Activated CD4-positive, alpha-beta T cell treated with anti-CD3 and anti-CD28 coated beads for 1 hour (primary cell): Measurements from ENCODE around the gene ABCB8.

Experiments used
- DNase-seq: peaks from one replicate; pipeline ENCODE4 v3.0.0-alpha.2; 2020

ABCB8 gene

DNA sequence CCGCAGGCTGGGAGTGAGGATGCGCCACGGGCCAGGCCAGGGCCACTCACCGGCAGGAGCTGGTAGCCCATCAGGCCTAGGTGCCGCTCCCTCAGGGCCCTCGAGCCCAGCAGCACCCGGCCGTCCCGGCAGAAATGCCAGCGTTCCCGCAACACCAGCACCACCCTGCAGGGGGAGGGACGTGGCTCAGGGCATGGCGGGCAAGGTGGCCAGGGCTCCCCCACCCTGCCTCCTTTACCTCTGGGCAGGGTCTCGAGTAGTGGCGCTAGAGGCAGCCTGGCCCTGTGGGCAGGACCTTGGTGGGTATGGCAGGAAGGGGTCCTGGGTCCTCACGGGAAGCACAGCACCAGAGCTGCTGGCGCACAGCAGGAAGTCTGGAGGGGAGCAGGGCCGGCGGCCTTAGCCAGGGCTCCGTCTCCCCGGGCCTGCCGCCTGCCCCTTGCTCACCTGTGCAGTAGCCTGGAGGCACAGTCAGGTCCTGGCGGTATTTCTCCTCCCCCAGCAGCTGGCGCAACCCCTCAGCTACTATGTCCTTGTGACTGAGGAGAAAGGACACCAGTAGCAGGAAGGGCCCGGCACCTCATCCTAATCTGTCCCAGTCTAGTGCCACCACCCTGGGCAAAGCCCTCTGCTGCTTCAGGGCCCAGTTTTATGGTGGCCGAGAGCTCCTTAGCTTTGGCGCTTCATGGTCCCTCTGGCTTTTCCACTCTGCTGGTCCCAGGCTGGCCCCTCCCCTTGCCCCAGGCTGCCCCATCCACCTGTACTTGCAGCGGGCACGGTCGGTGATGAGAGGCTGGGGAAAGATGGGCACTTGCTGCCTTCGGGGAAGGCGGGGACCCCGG is 48.8 kb downstream of the ABCB8 start:
- no peak for DNase-seq

DNA sequence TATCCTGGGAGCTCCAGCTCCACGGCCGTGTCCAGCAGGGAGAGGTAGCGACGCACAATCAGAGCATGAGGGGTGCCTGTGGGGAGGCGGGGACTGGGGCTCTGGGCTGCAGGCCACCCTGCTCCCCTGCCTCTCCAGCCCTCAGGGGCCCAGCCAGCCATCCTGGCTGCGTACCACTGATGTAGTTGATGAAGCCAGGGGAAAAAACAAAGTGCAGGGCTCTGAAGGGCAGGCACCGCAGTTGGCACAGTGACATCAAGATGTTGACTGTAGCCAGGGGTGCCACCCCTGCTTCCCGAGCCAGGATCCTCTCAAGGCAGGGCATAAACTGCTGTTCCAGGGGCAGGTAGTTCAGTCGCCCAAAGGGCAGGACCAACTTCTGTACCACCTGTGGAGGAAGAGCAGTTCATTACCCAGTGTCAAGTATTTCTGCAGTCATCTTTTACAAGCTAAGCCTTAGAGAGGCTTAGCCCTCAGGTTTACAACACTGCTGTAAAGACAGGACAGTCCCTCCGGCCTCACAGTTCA is 49.5 kb downstream of the ABCB8 start:
- DNase-seq: no peak

DNA sequence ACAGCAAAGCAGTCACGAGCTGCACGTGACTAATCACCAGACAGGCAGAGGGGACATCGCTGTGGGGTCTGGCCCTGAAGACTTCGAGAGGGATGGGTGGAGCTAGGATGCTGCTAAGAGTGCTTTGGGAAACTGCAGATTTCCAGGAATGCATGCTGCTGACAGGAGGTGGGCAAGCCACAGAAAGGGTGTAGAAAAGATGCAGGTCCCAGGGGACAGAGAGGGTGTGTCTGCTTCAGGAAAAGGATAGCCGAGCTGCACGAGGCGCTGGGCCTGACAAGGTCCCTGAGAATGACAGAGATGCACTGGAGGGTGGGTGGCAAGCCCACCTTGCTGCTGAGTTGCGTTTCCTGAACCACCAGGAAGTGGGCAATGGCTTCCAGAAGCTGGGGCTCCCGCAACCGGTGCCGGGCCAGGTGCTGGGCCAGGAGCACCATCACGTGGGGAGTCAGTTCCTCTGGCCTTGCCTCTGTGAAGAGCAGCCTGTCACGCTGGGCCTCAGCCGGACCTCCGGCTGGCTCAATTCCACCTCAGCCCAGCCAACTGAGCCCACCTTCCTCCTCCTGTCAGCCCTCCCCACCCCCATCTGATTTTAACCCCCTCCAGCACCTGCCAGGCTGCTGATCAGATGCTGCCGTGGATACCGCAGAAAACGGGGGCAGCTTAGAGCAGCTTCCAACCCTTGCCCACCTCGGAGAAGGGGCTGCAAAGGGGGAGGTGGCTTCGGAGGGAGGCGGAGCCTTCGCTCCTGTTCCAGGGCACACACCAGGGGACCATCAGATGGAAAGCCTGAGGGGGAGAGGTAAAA is 50.2 kb downstream of the ABCB8 start:
- no peak for DNase-seq

DNA sequence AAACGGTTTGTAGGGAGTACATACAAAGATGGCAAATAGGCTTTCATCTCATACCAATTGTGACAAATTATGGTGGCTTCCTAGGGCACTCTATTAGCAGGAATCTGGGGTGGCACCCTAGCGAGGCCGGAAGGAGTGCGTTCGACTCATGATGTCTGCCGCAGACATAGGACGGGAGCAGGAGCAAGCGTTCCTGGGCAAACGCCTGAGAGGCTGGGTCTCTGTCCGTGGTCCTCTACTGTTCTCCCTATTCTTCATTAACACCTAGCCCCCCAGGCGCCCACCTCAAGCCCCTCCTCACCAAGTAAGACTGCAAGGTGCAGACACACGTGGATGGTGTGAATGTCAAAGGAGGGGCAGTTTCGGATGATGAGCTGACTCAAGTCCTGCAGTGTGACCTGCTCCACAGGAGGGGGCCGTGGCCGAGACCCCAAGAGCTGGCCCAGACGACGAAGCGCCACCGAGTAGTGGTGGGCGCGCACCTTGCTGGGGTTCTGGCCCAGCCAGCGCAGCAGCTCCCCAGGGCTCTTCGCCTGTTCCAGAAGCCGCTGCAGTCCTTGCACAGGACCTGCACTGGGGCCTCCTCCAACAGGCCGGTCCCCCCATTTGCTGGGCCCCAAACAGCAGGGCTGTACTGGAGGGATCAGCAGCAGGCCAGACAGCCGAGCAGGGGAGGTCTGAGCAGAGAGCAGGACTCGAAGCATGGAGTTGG is 51.1 kb downstream of the ABCB8 start:
- DNase-seq: no peak

DNA sequence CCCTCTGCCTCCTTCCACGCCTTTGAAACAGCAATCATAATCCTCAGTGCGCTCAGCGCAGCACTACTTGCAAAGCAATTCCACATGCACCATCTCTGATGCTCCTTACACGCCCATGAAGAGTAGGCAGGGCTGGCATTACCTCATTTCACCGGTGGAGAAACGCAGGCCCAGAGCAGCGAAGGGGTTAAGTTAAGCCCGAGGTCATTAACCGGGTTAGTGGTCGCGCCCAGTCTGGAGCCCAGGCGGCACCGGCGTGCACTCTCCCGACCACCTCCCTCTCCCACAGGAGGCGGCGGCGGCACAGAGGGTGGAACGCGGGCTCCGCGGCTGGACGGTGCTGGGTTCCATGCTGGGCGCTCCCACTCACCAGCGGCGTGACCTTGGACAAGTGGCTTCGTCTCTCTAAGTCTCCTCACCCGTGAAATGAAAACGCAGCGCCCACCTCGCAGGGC is 51.8 kb downstream of the ABCB8 start:
- DNase-seq: no peak

DNA sequence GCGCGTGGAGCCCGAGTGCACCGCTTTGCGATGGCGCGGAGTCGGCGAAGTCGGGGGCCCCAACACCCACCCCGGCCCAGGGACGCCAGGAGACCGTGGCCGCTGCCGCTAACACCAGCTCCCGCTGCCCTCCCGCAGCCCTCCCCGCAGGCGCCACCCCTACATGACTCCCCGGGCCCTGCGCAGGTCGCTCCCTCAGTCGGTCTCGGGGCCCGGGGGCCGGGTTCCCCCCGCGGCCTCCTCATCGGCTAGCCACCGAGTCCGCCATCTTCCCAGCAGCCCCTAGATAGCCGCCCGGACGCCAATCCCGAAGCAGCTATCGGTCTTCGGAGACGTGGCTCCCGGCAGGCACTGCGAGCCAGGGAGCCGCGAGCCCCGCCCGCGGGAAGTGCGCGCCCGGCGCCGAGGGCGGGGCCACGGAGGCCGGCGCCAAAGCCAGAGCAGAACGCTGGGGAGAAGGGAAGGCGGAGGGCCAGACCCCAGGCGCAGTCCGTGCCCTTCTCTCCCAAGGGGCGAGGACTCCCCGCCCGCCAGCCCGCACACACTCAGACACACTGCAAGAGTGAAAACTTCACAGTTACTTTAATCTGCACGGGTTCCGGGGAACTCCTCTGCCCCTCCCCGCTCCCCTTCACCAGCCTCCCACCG is 52.4 kb downstream of the ABCB8 start, which contains the start of gene FASTK:
TSS of gene FASTK (minus strand) at position 288 of the 648 bp plus-strand sequence. CDS start at position 245, 43 bp downstream.
- DNase-seq: peak; percentile 78

DNA sequence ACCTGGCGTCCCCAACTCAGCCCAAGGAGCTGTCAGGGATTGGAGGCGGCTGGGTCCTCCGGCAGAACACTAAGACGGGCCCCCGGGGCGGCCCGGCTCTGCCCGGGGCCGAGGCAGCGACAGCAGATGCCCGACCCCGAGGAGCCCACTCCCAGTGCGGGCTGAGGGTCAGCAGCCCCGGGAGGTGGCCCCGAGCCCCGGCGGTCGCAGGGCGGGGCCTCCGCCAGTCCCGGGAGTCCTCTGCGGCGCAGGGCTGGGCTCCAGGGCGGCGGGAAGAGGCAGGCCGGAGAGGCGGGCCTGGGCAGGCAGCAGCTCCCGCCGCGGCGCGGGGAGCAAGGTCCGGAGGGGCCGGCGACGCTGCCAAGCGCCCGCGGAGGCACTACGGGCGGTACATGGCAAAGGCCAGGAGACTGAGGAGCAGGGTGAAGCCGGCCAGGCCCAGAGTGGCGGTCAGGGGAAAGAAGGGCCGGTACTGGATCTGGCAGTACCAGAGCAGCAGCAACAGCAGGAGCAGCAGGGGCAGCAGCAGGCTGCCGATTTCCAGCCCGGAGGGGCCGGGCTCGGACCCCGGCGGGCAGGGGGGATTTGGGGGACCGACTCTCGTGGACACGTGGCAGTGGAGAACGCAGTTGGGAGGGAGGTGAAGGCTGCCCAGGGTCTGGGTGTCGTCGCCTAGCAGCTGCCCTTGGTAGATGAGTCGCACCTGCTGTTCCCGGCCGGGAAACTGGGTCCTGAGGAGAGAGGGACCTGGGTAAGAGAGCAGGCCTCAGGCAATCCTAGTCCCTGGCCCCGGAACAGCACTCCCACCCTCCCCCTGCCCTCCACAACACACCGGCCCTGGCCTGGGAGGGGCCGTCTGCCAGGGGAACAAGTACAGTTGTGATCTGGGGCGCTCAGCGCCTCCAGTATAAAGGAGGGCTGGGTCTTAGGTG is 53.2 kb downstream of the ABCB8 start:
- DNase-seq: no peak

DNA sequence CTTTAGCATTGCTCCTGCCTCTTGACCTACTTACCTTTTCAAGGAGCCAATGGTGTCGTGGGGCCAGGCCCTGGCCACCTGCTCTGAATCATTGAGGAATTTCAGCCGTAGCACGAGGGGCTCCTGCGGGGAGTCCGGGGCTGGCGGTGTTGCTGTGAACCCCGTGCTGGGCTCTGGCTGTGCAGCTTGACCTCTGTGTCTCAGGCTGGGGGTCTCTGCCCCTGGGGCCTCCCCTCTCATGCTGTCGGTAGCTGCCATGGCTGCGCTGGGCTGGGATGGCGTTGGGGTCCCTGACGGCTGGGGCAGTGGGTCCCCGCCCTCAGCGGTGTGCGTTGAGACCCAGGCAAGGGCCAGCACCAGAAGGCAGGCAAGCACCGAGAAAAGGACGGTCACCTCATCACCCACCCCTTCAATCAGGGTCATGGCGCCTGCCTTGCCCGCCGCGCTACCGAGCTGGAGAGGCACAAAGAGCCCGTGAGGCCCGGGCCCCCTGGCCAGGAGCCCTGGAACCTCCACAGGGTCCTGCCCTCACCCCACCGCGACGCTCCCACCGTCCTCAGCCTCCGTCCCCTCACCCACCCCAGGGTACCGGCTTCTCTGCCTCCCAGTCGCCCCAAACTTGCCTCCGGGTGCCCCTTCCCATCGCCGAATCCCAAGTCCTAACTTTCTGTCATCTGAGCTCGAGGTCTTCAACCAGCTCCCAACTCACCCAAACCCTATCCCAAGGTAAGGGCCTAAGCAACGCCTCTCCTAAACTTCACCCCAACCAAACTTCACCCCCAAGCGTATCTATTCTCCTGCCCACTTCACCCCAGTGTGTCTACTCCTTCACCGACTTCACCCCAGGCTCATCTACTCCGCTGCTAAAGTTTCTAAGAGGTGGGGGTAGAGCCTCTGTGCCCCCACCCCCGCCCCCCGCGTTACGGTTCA is 54.2 kb downstream of the ABCB8 start:
- no peak for DNase-seq

DNA sequence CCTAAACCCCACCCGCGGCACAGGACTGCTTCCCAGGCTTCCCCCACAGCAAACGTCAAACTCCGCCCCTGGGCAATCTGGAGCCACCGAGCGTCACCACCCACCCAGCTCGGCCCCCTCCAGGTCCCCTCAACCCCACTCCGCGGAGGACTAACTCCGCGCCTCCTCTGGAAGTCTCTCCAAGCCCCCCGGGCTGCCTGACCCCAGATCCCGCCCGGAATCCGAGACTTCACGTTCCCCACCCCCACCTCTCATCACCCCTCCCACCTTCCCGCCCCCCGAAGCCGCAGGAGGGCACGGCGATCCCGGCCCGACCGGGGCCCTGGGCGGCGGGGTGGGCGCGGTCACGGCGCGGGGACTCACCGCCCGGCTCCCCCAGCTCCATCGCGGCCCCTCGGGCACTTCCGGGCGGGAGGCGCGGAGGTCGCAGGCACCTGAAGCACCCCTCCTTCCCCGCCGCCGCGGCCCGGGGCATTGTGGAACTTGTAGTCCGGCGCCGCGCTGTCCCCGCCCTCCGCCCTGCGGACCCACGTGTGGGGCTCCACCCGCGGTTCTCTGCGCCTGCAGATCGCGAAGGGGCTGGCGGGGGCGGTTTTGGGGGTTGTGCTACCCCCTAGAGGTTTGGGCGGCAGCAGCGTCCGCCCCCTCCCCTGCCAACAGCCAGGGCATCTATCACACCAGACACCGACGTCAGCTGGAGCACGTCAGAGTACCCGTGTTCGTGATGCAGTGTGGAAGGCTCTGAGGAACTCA is 55.0 kb downstream of the ABCB8 start, which contains the start of gene TMUB1:
TSS of gene TMUB1 (minus strand) at position 423 of the 753 bp plus-strand sequence. CDS start 930 bp downstream, outside the sequence.
- DNase-seq: peak; percentile 74

DNA sequence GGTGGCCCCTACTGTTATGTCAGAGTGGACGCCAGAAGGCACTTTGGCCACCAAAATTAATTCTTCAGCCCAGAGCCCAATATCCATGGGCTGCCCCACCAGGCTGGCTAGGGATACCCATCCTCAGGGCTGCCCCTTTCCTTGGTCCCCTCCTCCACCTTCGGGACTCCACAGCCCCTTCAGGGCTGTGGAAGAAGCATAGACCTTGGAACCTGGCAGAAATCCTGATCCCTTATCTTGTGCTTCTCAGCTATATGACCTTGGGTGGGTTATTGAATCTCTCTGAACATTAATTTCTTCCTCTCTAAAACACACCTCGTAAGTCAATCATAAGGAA is 55.5 kb downstream of the ABCB8 start:
- DNase-seq: no peak

DNA sequence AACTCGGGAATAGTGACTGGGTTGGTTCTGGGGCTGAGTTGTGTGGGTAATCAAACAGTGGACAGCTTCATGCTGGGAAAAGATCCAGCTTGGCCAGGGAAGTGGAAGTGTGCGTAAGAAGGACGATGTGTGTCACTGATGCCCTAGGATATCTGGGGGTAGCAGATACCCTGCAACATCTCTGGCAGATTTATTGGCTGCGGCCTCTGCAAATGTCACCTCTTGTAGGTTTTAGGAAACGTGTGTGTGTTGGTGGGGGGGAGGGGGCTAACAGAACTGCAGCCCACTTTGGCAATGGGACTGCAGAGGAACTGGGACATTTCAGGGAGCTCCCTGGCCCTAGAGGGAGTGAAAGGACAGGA is 57.1 kb downstream of the ABCB8 start:
- no peak for DNase-seq

DNA sequence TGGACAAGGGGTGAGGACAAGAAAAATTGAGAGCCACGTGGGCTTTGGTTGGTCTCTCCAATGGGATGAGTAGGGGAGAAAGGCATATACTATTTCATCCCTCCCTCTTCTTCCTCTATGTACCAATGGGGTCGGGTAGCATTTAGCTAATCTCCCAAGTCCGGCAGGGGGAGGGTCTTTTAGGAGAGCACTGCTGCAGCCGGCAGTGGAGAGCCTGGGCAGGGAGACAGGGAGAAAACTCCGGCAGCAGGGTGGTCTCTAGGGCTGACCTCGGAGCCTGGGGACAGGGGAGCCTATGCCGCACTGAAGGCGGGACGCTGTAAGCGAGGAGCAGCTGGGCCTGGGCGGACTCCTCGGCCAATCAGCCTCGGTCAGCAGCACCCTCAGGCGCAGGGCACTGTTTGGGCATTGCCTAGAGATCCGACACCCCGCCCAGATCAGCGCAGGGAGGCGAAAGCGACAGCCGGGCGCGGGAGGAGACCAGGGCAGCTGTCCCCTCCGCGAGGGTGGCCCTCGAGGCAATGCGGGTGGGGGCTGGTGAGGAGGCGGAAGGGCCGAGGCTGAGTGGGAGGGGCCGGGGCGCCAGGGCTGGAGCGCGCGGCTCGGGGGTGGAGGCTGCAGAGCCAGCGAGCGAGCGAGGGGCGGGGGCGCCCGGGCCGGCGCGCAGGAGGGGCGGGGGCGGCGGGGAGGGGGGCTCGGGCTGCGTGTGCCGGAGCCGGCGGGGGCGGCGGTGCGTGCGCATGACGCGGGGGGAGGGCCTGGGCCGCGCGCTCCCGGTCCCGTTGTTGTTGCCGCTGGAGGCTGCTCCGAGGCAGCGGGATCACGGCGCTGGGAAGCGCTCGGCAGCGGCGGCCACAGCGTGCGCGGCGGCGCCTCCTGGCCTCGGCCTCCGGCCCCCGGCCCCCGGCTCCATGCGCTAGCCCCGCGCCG is 57.7 kb downstream of the ABCB8 start, which contains the start of gene AGAP3:
TSS of gene AGAP3 (plus strand) at position 785 of the 930 bp plus-strand sequence. CDS start 267 bp downstream, outside the sequence.
- peak; percentile 29 for DNase-seq

DNA sequence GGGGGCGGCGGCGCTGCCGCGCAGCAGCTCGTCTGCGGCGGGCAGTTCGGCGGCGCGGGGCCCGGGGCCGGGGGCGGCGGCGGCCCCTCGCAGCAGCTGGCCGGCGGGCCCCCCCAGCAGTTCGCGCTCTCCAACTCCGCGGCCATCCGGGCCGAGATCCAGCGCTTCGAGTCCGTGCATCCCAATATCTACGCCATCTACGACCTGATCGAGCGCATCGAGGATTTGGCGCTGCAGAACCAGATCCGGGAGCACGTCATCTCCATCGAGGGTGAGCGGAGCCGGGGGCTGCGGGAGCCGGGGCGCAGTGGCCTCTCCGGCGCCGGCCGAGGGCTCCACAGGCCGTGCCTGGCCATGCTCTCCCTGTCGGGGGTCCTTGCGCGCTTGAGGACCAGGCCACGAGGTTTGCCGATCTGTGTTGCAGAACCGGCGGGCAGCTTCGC is 58.6 kb downstream of the ABCB8 start:
- no peak for DNase-seq

DNA sequence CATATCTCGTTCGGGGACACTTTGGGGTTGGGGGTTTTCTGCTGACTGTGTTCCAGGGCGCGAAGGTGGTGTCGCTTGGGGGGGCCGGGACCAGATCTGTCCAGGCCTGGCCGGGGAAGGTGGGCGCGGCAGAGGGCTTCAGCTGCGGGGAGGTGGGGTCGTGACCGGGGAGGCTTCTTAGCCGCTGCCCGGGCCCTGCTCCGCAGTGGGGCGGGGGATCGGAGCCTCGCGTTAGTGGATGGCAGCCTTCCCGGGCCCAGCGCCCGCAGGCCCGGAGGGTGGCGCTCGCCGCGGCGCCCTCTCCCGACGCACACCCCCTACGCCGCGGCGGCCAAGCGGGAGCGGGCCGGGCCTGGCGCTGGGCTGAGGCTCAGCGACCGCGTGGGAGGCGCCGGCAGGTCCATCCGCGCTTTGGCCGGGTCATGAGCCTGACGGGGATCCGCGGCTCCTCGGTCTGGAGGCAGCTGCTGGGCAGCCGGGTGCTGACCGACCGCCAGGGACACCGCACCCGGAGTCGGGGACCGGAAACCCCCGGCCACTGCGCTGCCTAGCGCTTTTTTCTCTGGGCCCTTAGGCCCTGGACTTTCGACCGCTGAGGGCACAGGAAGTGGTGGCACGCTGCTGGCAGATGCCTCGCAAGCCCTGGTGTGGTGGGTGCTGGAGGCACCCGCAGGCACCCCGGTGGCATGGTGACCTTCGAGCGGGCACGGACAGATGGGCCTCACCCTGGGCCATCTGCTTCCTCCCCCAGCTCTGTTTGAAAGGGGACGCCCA is 59.2 kb downstream of the ABCB8 start:
- DNase-seq: no peak

DNA sequence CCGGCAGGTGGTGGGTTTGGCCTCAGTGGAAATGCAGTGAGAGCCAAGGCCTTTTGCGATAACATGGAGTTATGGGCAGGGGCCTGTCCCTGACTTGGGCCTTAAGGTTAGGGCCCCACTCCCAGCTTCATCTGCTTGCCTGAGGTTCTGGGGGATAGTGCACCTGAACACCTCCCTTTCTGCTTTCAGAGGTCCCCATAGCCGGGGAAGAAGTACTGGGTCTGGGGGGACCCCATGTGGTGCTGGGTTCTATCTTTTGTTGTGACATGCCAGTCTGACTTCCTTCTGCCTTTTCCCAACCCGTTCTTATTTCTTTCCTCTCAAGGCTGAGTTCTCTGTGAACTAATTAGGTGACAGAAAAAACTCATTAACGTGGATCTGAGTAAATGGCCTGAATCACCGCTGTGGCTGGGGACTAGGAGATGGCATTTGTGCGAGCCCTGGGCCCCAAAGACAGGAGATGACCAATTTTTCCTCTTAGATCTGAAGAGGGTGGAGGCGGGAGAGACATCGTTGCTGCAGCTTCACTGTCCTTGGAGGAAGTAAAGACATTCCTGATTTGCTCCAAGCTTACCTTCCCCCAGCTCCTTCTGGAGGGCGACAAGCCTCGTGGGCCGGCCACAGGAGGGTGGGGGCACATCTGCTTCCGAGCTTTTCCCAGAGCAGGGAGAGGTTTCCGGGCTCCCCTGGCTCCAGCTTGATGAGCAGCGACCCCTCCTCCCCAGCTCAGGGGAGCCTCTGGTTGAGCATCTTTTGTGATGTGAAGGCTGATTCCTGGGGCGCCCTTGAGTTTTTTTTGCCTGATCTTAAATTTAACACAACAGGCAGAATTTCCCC is 60.0 kb downstream of the ABCB8 start:
- DNase-seq: no peak
